Tibial nerve (tissue), 4 donors: Measurements from ENCODE around the gene NRXN2. TPM values are rescaled to one million over a fixed set of nuclear protein-coding genes. Genes with fewer than 3 reads are reported as not detected.

ENCODE experiments used
- DNase-seq, 2 donors: peaks; one replicate each; pipeline ENCODE4 v3.0.0-alpha.2; 2019; ENCODE audit warnings: low spot score in 2 of 2
- H3K27ac ChIP-seq, 4 donors: fragments of 200-600 bp; sonication (generic) in 3 of 4; one replicate each; pipeline ENCODE4 v1.5.1; 2017 to 2019; ENCODE audit warnings: mild to moderate bottlenecking in 1 of 4
- H3K27me3 ChIP-seq, 2 donors: fragments of 200-600 bp; sonication (generic) in 1 of 2; one replicate each; pipeline versions ENCODE4 v1.5.1 to v1.6.0; 2017 to 2019
- H3K36me3 ChIP-seq, 3 donors: fragments of 200-600 bp; sonication (generic); one replicate each; pipeline ENCODE4 v1.5.1; 2018 to 2019
- H3K4me1 ChIP-seq, 4 donors: fragments of 200-600 bp; sonication (generic) in 3 of 4; one replicate each; pipeline ENCODE4 v1.5.1; 2017 to 2019
- H3K4me3 ChIP-seq, 4 donors: fragments of 200-600 bp; sonication (generic) in 3 of 4; one replicate each; pipeline ENCODE4 v1.5.1; 2017 to 2019; ENCODE audit warnings: mild to moderate bottlenecking in 1 of 4, moderate library complexity in 1 of 4
- H3K9me3 ChIP-seq, 4 donors: fragments of 200-600 bp; sonication (generic) in 3 of 4; one replicate each; pipeline ENCODE4 v1.5.1; 2017 to 2019
- EP300 ChIP-seq, 2 donors: sonication (generic); formaldehyde crosslinking; IDR thresholded peaks; one replicate each; pipeline ENCODE4 v1.6.1; 2017; ENCODE audit warnings: antibody characterized with exemption in 2 of 2, mild to moderate bottlenecking in 1 of 2
- POLR2A ChIP-seq, 2 donors: fragments of 450-650 bp; IDR thresholded peaks; one replicate each; pipeline ENCODE4 v1.6.1; 2017; ENCODE audit warnings: antibody characterized with exemption in 2 of 2, mild to moderate bottlenecking in 2 of 2, moderate library complexity in 2 of 2
- WGBS, 2 donors: methylation state at CpG; one replicate each; pipeline ENCODE4 v1.1.5; 2018; 5-methylcytosine and 5-hydroxymethylcytosine counted together
- total RNA-seq, 4 donors: library from RNA; depleted of rRNA; stranded (reverse); fragments of >200 nt; gene quantifications; one replicate each; pipeline ENCODE4 v1.1.0, GENCODE V29; 2016
- TF ChIP-seq, protein P1 (sequence below), 5 experiments: fragments of 200-600 bp in 3 of 5; fragments of 450-650 bp in 2 of 5; sonication (generic) in 3 of 5; IDR thresholded peaks; one replicate each; pipeline ENCODE4 v1.5.1; 2016 to 2019; ENCODE audit warnings: antibody characterized with exemption in 5 of 5, mild to moderate bottlenecking in 3 of 5, moderate library complexity in 2 of 5

Gene NRXN2
- total RNA-seq, 4 donors from 2014 or later = 1.7 to 25.5 (median 8.7) TPM

DNA sequence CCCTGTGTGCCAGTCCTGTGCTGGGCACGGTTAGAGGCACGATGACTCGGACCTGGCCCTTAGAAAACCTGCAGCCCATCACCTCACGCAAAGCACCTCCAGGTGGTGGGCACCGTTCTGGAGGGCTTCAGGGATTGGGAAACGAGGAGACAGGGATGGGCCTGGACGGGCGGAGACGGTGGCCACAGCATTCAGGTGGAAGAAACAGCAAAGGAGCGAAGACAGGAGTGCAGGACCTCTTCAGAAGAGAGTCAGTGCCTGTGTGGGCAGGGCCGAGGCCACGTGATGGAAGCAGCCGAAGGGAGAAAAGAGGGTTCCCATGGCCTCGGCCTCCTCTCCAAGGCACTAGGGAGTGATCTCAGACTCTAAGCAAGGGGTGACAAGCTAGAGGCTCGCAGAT is 140.1 kb downstream of the NRXN2 start:
- 89 to 97% methylated on average over 15 of the region's 15 CpGs for WGBS, 2 donors

DNA sequence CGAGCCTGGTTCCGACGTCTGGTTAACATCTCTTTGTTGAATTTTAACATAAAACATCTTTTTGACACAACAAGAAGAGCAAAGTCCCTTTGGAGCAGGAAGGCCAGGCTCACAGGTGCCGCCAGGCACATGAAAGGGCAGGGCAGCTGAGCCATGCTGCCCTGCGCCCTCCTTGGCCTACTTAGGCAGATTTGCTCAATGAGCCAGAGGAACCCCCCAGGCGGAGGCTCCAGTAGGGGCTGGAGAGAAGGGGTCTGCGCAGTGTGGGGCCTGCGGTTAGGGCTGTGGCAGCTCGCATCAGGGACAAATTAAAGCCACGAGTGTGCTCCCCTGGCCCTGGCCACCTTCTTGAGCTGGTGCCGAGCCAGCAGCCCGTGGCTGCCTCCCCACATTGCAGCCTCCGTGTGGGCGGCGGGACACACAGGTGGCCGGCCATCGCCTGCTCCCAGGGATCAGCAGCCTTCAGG is 141.9 kb downstream of the NRXN2 start:
- Histone ChIP-seq H3K4me1 (no peaks in the 10 kb centered on the region), H3K9me3 (no peaks in the 10 kb centered on the region), H3K27ac (no peak overlapping the region), H3K4me3 (no peak overlapping the region), H3K36me3 (no peaks in the 10 kb centered on the region), H3K27me3 (no peaks in the 10 kb centered on the region)
- WGBS, 2 donors = 78 to 81% methylated on average over 17 of the region's 17 CpGs
- TF ChIP-seq EP300 (IDR thresholded peaks at IDR 0.05) (no peak), POLR2A (IDR thresholded peaks at IDR 0.05) (no peak)
- TF ChIP-seq, protein P1, sequence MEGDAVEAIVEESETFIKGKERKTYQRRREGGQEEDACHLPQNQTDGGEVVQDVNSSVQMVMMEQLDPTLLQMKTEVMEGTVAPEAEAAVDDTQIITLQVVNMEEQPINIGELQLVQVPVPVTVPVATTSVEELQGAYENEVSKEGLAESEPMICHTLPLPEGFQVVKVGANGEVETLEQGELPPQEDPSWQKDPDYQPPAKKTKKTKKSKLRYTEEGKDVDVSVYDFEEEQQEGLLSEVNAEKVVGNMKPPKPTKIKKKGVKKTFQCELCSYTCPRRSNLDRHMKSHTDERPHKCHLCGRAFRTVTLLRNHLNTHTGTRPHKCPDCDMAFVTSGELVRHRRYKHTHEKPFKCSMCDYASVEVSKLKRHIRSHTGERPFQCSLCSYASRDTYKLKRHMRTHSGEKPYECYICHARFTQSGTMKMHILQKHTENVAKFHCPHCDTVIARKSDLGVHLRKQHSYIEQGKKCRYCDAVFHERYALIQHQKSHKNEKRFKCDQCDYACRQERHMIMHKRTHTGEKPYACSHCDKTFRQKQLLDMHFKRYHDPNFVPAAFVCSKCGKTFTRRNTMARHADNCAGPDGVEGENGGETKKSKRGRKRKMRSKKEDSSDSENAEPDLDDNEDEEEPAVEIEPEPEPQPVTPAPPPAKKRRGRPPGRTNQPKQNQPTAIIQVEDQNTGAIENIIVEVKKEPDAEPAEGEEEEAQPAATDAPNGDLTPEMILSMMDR (IDR thresholded peaks at IDR 0.05) = no peak
- DNase-seq = no peak

More for the DNA sequence above, 140.1 kb downstream of the NRXN2 start:
- no peak overlapping the region for H3K4me3 ChIP-seq
- H3K27ac ChIP-seq = no peak overlapping the region
- H3K27me3 ChIP-seq = no peaks in the 10 kb centered on the region
- no peaks in the 10 kb centered on the region for H3K4me1 ChIP-seq
- no peak for TF ChIP-seq EP300 (IDR thresholded peaks at IDR 0.05)
- TF ChIP-seq, protein P1 (IDR thresholded peaks at IDR 0.05) = no peak
- TF ChIP-seq POLR2A (IDR thresholded peaks at IDR 0.05) = no peak
- peaks cover 0 to 8% (median 0%) of the 10 kb centered on the region in 4 donors for H3K9me3 ChIP-seq
- no peak for DNase-seq
- H3K36me3 ChIP-seq = no peaks in the 10 kb centered on the region

DNA sequence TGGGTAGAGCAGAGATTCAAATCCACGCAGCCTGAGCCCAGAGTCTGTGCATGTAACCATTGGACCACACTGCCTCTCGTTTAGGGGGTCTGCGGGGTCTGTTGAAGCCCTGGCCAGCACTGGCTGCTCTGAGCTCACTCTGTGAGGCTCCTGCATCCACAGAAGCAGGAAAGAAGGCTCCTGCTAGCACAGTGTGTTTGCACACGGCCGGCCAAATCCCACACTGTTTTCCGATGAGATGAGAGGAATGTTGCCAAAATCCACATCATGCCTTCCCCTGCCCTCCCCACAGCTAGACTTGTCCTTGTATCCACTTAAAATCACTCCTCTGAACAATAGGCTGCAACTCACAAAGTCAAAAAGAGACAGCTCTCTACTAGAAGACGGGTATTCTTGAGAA is 142.6 kb downstream of the NRXN2 start:
- no peaks in the 10 kb centered on the region for H3K9me3 ChIP-seq
- H3K27me3 ChIP-seq = no peaks in the 10 kb centered on the region
- H3K4me1 ChIP-seq = no peaks in the 10 kb centered on the region
- no peaks in the 10 kb centered on the region for H3K36me3 ChIP-seq
- no peak overlapping the region for H3K4me3 ChIP-seq
- no peak overlapping the region for H3K27ac ChIP-seq
- no peak for DNase-seq
- 41 to 44% methylated on average over 7 of the region's 7 CpGs for WGBS, 2 donors
- TF ChIP-seq POLR2A (IDR thresholded peaks at IDR 0.05) (no peak), EP300 (IDR thresholded peaks at IDR 0.05) (no peak)
- TF ChIP-seq, protein P1 (IDR thresholded peaks at IDR 0.05) = no peak

DNA sequence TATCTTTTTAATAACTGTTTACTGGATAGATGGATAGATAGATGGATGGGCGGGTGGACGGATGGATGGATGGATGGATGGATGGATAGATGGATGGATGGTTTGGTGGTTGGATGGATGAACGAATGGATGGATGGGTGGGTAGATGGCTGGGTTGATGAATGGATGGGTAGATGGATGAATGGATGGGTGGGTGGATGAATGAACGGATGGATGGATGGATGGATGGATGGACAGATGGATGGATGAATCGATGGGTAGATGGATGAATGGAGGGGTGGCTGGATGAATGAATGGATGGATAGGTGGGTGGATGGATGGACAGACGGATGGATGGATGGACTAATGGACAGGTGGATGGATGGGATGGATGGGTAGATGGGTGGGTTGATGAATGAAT is 145.8 kb downstream of the NRXN2 start:
- DNase-seq = no peak
- Histone ChIP-seq H3K4me3 (no peak overlapping the region), H3K9me3 (no peaks in the 10 kb centered on the region), H3K27me3 (no peaks in the 10 kb centered on the region), H3K36me3 (no peaks in the 10 kb centered on the region), H3K4me1 (no peaks in the 10 kb centered on the region), H3K27ac (no peak overlapping the region)
- WGBS, 2 donors = 93 to 96% methylated on average over 6 of the region's 6 CpGs
- TF ChIP-seq, protein P1 (IDR thresholded peaks at IDR 0.05) = no peak
- no peak for TF ChIP-seq EP300 (IDR thresholded peaks at IDR 0.05)
- TF ChIP-seq POLR2A (IDR thresholded peaks at IDR 0.05) = no peak

DNA sequence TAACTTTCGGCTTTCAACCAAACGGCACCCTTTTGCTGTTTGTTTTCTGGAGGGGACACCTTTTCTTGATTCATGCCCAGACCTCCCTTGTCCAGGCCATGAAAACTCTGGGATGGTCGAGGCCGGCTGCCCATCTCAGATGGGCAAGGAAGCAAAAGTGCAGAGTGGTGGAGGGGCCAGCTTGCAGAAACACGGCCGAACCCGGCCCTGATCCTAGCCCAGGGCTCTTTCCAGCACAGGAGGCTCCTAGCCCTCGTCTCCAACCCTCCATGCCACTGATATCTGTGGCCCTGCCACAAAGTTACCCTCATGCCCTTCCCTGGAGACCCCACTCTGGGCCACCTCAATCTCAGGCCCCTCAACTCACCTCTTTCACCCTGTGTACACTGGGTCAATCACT is 150.9 kb downstream of the NRXN2 start:
- Histone ChIP-seq H3K27ac (no peak overlapping the region), H3K36me3 (no peaks in the 10 kb centered on the region), H3K27me3 (no peaks in the 10 kb centered on the region), H3K4me3 (no peak overlapping the region), H3K9me3 (no peaks in the 10 kb centered on the region), H3K4me1 (peaks cover 0 to 3% (median under 1%) of the 10 kb centered on the region in 4 donors)
- DNase-seq = no peak
- WGBS, 2 donors = 85% methylated on average over 8 of the region's 8 CpGs
- TF ChIP-seq EP300 (IDR thresholded peaks at IDR 0.05) (no peak), POLR2A (IDR thresholded peaks at IDR 0.05) (no peak)
- TF ChIP-seq, protein P1 (IDR thresholded peaks at IDR 0.05) = no peak
